IMR-90 (cell line): ENCODE data around the gene HOXC6. TPM values are rescaled to one million over a fixed set of nuclear protein-coding genes. Genes with fewer than 3 reads are reported as not detected.

Source experiments
- FOS ChIP-seq: fragments of 150-350 bp; IDR thresholded peaks from 2 replicates; pipeline ENCODE4 v1.6.1; 2016; ENCODE audit warnings: low read depth, low read length
- MAZ ChIP-seq: IDR thresholded peaks from 2 replicates; pipeline ENCODE4 v1.6.1; 2012; ENCODE audit warnings: low read depth, mild to moderate bottlenecking, low read length, improper control_type of control experiment, moderate library complexity, borderline replicate concordance
- MXI1 ChIP-seq: IDR thresholded peaks from 2 replicates; pipeline ENCODE4 v1.6.1; 2012; ENCODE audit warnings: low read depth, mild to moderate bottlenecking, low read length, moderate library complexity, borderline replicate concordance
- POLR2A ChIP-seq: IDR thresholded peaks from 2 replicates; pipeline ENCODE4 v1.6.1; 2012; ENCODE audit warnings: mild to moderate bottlenecking, low read depth, low read length
- RFX5 ChIP-seq: IDR thresholded peaks from 2 replicates; pipeline ENCODE4 v1.8.0; 2012; ENCODE audit warnings: low read depth, mild to moderate bottlenecking, low read length, moderate library complexity
- SMC3 ChIP-seq: fragments of 150-350 bp; IDR thresholded peaks from 2 replicates; pipeline ENCODE4 v1.6.1; 2016; ENCODE audit warnings: low read depth, mild to moderate bottlenecking, antibody characterized with exemption, low read length, moderate library complexity
- USF2 ChIP-seq: fragments of 150-350 bp; IDR thresholded peaks from 2 replicates; pipeline ENCODE4 v1.6.1; 2017; ENCODE audit warnings: mild to moderate bottlenecking, antibody characterized with exemption, low read length, low read depth
- polyA plus RNA-seq, 3 experiments: library from polyadenylated mRNA; depleted of rRNA; stranded (reverse); fragments of >200 nt; gene quantifications; 2 replicates each; pipeline ENCODE4 v1.2.3, GENCODE V29; 2012; ENCODE audit warnings: low replicate concordance in 1 of 3
- total RNA-seq: library from RNA; depleted of rRNA; stranded (reverse); fragments of >200 nt; gene quantifications from 2 replicates; pipeline ENCODE4 v1.2.3, GENCODE V29; 2012

Gene HOXC6
- total and polyA plus RNA-seq, 2 of the 4 experiments (the other 2 are of a cell fraction) = 1.1 TPM; not detected in 1

DNA sequence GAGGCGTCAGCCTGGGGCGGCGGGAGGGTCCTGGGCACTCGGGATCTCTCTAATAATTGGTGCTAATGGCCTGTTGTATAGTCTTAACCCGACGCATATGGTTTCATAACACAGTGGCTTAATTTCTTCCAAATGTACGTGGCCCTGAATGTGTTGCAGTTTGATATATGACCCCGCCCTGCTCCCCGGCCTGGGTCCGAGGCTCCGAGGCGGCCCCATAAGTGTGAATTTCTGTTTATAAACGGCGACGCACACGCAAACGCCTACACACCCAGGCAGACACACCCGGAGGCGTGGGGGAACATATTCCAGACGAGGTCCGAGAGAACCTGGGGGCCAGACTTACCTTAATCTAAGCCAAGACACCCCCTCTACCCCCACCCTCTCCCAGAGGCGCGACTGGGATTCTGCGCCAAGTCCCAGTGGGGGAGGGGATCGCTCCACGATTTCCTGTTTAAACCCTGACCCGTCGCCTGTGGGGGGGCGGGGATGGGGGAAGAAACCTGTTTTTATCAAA lies 9.7 kb upstream of the HOXC6 start (continued):
- no peak for TF ChIP-seq USF2
- TF ChIP-seq MXI1 = no peak
- TF ChIP-seq POLR2A = no peak
- no peak for TF ChIP-seq RFX5
- TF ChIP-seq SMC3 = no peak
- TF ChIP-seq MAZ = no peak
- TF ChIP-seq FOS = no peak
